A549 treated with ZK216348 at 1 μM for 4 hours (cell line): ENCODE measurements around the gene TUFM. TPM values are rescaled to one million over a fixed set of nuclear protein-coding genes. Genes with fewer than 3 reads are reported as not detected.

Experiments used
- total RNA-seq: library from RNA; stranded (reverse); fragments of 200-300 nt; extraction: Qiagen RNA extraction; gene quantifications from 5 replicates; pipeline ENCODE4 v1.2.3, GENCODE V29; 2022; ENCODE audit warnings: low read depth

Gene TUFM
- 177 to 322 TPM (median 284 TPM) in 5 replicates for total RNA-seq

GRCh38 chr16:28846080-28846932 is at the start of gene TUFM:
Gene TUFM, minus strand, starts transcription at chr16:28846348. Its CDS starts 79 bp downstream, at chr16:28846269.

GRCh38 chr16:28878083-28878926 is 32.2 kb upstream of the TUFM start, which contains the start of gene ATP2A1:
Gene ATP2A1, plus strand, starts transcription at chr16:28878488. Its CDS starts 184 bp downstream, at chr16:28878672.

GRCh38 chr16:28822520-28823290 is 23.4 kb downstream of the TUFM start, which contains the start of gene ATXN2L:
Gene ATXN2L, plus strand, starts transcription at chr16:28822999. Its CDS starts 261 bp downstream, at chr16:28823260.

Other genes with a start within 250 kb of the TUFM start
- gene SULT1A2, start 249.3 kb downstream of the TUFM start, total RNA-seq = 0.12 TPM in 1 of 5 replicates, not detected in the others
- gene SULT1A1, start 236.3 kb downstream of the TUFM start, total RNA-seq = 4.8 to 6.1 TPM (median 5.5 TPM) in 5 replicates
- gene NPIPB8, start 208.3 kb downstream of the TUFM start, total RNA-seq = not detected in 5 replicates
- gene EIF3C, start 134.9 kb downstream of the TUFM start, total RNA-seq = 260 to 393 TPM (median 359 TPM) in 5 replicates
- gene NPIPB9, start 94.6 kb downstream of the TUFM start, total RNA-seq = 1.4 to 2.2 TPM (median 1.8 TPM) in 5 replicates
- gene ATXN2L, start 23.3 kb downstream of the TUFM start, total RNA-seq = 80.2 to 139 TPM (median 132 TPM) in 5 replicates
- 16.2 to 33.9 TPM (median 30.6 TPM) in 5 replicates for gene SH2B1, start 17.5 kb upstream of the TUFM start, total RNA-seq
- gene ATP2A1, start 32.1 kb upstream of the TUFM start, total RNA-seq = 1.3 to 2.5 TPM (median 1.9 TPM) in 5 replicates
- gene RABEP2, start 78.9 kb upstream of the TUFM start, total RNA-seq = 7.8 to 11.8 TPM (median 10.8 TPM) in 5 replicates
- not detected in 5 replicates for gene CD19, start 85.6 kb upstream of the TUFM start, total RNA-seq
- 15.6 to 33.0 TPM (median 28.7 TPM) in 5 replicates for gene NFATC2IP, start 104.6 kb upstream of the TUFM start, total RNA-seq
- gene SPNS1, start 128.4 kb upstream of the TUFM start, total RNA-seq = 36.1 to 78.5 TPM (median 77.3 TPM) in 5 replicates
- gene LAT, start 138.7 kb upstream of the TUFM start, total RNA-seq = 1.6 to 6.0 TPM (median 4.4 TPM) in 5 replicates